OCI-LY7 (cell line): Measurements from ENCODE around the gene NHLRC1. TPM values are rescaled to one million over a fixed set of nuclear protein-coding genes. Genes with fewer than 3 reads are reported as not detected.
A peak's percentile ranks its signal among the peaks of the same experiment; 100 is the strongest.

ENCODE experiments used
- BruUV-seq: library from RNA; stranded (reverse); fragments of 400-500 nt; replicated peaks from 2 replicates; lab custom pipeline; 2021; lab: Mats Ljungman, UMichigan
- CTCF ChIA-PET: fragments of 300-600 bp; sonication (Branson Sonifier 250); formaldehyde crosslinking; loops from one replicate; lab custom pipeline; 2022; ENCODE audit warnings: antibody characterized with exemption; ENCODE audit not compliant: unreplicated experiment; lab: Charles Lee
- POLR2A ChIA-PET: fragments of 300-600 bp; sonication (Branson Sonifier 250); formaldehyde crosslinking; loops from one replicate; lab custom pipeline; 2022; ENCODE audit warnings: antibody characterized with exemption; lab: Charles Lee
- DNase-seq: peaks from one replicate; pipeline ENCODE4 v3.0.0-alpha.2; 2015; ENCODE audit warnings: low spot score
- H2AFZ ChIP-seq: fragments of 200-600 bp; sonication (generic), shearing (Covaris generic); 2 replicates; pipeline ENCODE4 v1.6.1; 2014; ENCODE audit warnings: mild to moderate bottlenecking, antibody characterized with exemption, low read length, moderate library complexity
- H3K27ac ChIP-seq: fragments of 200-600 bp; sonication (generic); 2 replicates; pipeline ENCODE4 v1.5.1; 2014; ENCODE audit warnings: mixed run types, low read depth, mild to moderate bottlenecking, moderate library complexity, low read length, inconsistent platforms; ENCODE audit not compliant: poor library complexity, severe bottlenecking
- H3K36me3 ChIP-seq: fragments of 200-600 bp; sonication (generic); 2 replicates; pipeline ENCODE4 v1.6.1; 2014; ENCODE audit warnings: mild to moderate bottlenecking, antibody characterized with exemption, low read length, moderate library complexity, mixed read lengths; ENCODE audit not compliant: insufficient read depth
- H3K4me1 ChIP-seq: fragments of 200-600 bp; sonication (generic); 2 replicates; pipeline ENCODE4 v1.5.1; 2014; ENCODE audit warnings: mild to moderate bottlenecking, low read length; ENCODE audit not compliant: insufficient read depth, poor library complexity, severe bottlenecking
- H3K4me2 ChIP-seq: fragments of 200-600 bp; sonication (generic); 2 replicates; pipeline ENCODE4 v1.6.1; 2014; ENCODE audit warnings: mild to moderate bottlenecking, low read length
- H3K4me3 ChIP-seq: fragments of 200-600 bp; sonication (generic); 2 replicates; pipeline ENCODE4 v1.5.1; 2014; ENCODE audit warnings: mild to moderate bottlenecking, low read depth, low read length; ENCODE audit not compliant: poor library complexity, severe bottlenecking
- H3K79me2 ChIP-seq: fragments of 200-600 bp; sonication (generic); 2 replicates; pipeline ENCODE4 v1.6.1; 2016; ENCODE audit warnings: low read depth, mild to moderate bottlenecking, low read length, moderate library complexity, mixed read lengths; ENCODE audit not compliant: insufficient read depth
- H3K9me2 ChIP-seq: fragments of 200-600 bp; sonication (generic); 2 replicates; pipeline ENCODE4 v1.6.1; 2016; ENCODE audit warnings: mild to moderate bottlenecking, low read length, mixed read lengths; ENCODE audit not compliant: insufficient read depth
- H3K9me3 ChIP-seq: fragments of 200-600 bp; sonication (generic); 2 replicates; pipeline ENCODE4 v1.6.1; 2014; ENCODE audit warnings: mild to moderate bottlenecking, mixed run types, low read length, mixed read lengths
- H4K20me1 ChIP-seq: fragments of 200-600 bp; sonication (generic); 2 replicates; pipeline ENCODE4 v1.6.1; 2014; ENCODE audit warnings: mild to moderate bottlenecking, antibody characterized with exemption, low read length, moderate library complexity, mixed read lengths; ENCODE audit not compliant: insufficient read depth
- EZH2phosphoT487 ChIP-seq: fragments of 200-600 bp; sonication (generic); IDR thresholded peaks from 2 replicates; pipeline ENCODE4 v1.6.1; 2018; ENCODE audit warnings: low read depth, borderline replicate concordance, mild to moderate bottlenecking, mixed run types, antibody characterized with exemption, low read length, moderate library complexity, mixed read lengths
- intact Hi-C: fragments of 100-400 bp; cut with micrococcal nuclease; formaldehyde crosslinking; loops from one replicate; pipeline ENCODE4 v1.10.0; 2022; ENCODE audit not compliant: unreplicated experiment
- total RNA-seq, 2 experiments: library from RNA; depleted of rRNA in 1 of 2; stranded (reverse); fragments of >200 nt in 1 of 2; shearing (Covaris generic) in 1 of 2; gene quantifications; 2 replicates each; pipeline ENCODE4 v1.2.3, GENCODE V29; 2014 to 2022
- TF ChIP-seq, protein P1 (sequence below): fragments of 200-600 bp; sonication (generic); conservative IDR thresholded peaks from 2 replicates; pipeline ENCODE4 v1.5.1; 2014; ENCODE audit warnings: mild to moderate bottlenecking, antibody characterized with exemption, low read length, moderate library complexity, mixed read lengths

NHLRC1 gene
- total RNA-seq, 2 experiments from 2014 or later, result not detected

- BruUV-seq, result no TSS peak
- no peaks in the 10 kb centered on the region for H3K9me2 ChIP-seq
- TF ChIP-seq, protein P1, sequence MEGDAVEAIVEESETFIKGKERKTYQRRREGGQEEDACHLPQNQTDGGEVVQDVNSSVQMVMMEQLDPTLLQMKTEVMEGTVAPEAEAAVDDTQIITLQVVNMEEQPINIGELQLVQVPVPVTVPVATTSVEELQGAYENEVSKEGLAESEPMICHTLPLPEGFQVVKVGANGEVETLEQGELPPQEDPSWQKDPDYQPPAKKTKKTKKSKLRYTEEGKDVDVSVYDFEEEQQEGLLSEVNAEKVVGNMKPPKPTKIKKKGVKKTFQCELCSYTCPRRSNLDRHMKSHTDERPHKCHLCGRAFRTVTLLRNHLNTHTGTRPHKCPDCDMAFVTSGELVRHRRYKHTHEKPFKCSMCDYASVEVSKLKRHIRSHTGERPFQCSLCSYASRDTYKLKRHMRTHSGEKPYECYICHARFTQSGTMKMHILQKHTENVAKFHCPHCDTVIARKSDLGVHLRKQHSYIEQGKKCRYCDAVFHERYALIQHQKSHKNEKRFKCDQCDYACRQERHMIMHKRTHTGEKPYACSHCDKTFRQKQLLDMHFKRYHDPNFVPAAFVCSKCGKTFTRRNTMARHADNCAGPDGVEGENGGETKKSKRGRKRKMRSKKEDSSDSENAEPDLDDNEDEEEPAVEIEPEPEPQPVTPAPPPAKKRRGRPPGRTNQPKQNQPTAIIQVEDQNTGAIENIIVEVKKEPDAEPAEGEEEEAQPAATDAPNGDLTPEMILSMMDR, result no peak
- TF ChIP-seq EZH2phosphoT487, result no peak
- no peaks in the 10 kb centered on the region for H3K9me3 ChIP-seq
- H4K20me1 ChIP-seq, result no peaks in the 10 kb centered on the region
- CTCF ChIA-PET, result no interaction called here
- H3K4me2 ChIP-seq, result no peak overlapping the region
- intact Hi-C loops, result no loop called here
- no peaks in the 10 kb centered on the region for H3K79me2 ChIP-seq
- no peak overlapping the region for H3K4me3 ChIP-seq
- no peak overlapping the region for H3K27ac ChIP-seq
- no peak for DNase-seq
- H3K36me3 ChIP-seq, result peaks cover 15% of the 10 kb centered on the region; the same call in 1 of the 2 replicates
- H2AFZ ChIP-seq, result no peak overlapping the region
- POLR2A ChIA-PET, result no interaction called here
- H3K4me1 ChIP-seq, result no peaks in the 10 kb centered on the region
Measured at GRCh38 chr6:18132346-18132745, 9.9 kb upstream of the NHLRC1 start.

GRCh38 chr6:18126121-18126520 is 3.6 kb upstream of the NHLRC1 start:
- Histone ChIP-seq H3K4me1 (no peaks in the 10 kb centered on the region), H4K20me1 (no peaks in the 10 kb centered on the region), H3K4me2 (no peak overlapping the region), H3K27ac (no peak overlapping the region), H2AFZ (no peak overlapping the region), H3K9me3 (no peaks in the 10 kb centered on the region), H3K36me3 (peaks cover 4% of the 10 kb centered on the region; the same call in 1 of the 2 replicates), H3K9me2 (no peaks in the 10 kb centered on the region), H3K4me3 (no peak overlapping the region), H3K79me2 (no peaks in the 10 kb centered on the region)
- ChIA-PET POLR2A (no interaction called here), CTCF (no interaction called here)
- intact Hi-C loops, result no loop called here
- TF ChIP-seq, protein P1, result no peak
- no TSS peak for BruUV-seq
- no peak for DNase-seq

DNA sequence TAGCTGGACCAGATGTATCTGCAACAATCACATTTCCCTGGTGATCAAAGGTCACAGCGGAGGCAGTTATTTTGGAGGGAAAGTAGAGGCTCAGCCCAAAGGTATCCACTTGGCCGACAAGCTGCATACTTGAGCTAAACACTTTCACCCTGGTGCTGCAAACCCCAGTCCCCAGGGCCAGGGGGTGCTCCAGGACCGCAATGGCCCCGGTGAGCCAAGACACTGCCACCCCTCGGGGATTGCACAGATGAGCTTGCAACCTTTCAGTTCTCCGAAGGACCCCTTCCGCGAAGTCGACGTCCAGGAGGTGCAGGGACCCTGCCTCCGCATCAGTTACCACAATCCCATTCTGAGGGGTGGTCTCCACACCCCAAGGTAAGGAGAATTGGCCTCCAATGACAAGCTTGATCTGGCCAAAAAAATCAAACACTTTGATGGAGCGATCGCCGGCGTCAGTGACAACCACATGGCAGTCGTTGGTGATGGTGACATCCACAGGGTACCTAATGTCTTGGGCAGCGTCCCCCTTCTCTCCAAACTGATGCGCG is 823 bp downstream of the NHLRC1 start:
- H3K9me3 ChIP-seq, result no peaks in the 10 kb centered on the region
- no peak overlapping the region for H2AFZ ChIP-seq
- no peak overlapping the region for H3K4me2 ChIP-seq
- no peak overlapping the region for H3K27ac ChIP-seq
- CTCF ChIA-PET, result interaction anchor here (1.1 kb wide), 1 partner anchor 196 kb away, joined by 3 read pairs; no protein-coding TSS in a partner anchor
- H3K79me2 ChIP-seq, result no peaks in the 10 kb centered on the region
- peak; percentile 28 for DNase-seq
- no peaks in the 10 kb centered on the region for H3K9me2 ChIP-seq
- no peaks in the 10 kb centered on the region for H4K20me1 ChIP-seq
- no peaks in the 10 kb centered on the region for H3K4me1 ChIP-seq
- no peaks in the 10 kb centered on the region for H3K36me3 ChIP-seq
- no TSS peak for BruUV-seq
- POLR2A ChIA-PET, result no interaction called here
- H3K4me3 ChIP-seq, result no peak overlapping the region
- TF ChIP-seq EZH2phosphoT487, result no peak
- TF ChIP-seq, protein P1, result peak; percentile 56
- intact Hi-C loops, result loop anchor here (5.0 kb wide), 1 partner anchor 381 kb away; no protein-coding TSS in a partner anchor
